HG02678 (cell line): ENCODE data around the gene C12orf57.

Experiments
- ATAC-seq: cut with Tn5 transposase; IDR thresholded peaks from one replicate; pipeline ENCODE4 v1.9.1; 2021; ENCODE audit warnings: mild to moderate bottlenecking, moderate library complexity; ENCODE audit not compliant: unreplicated experiment

C12orf57 gene

DNA sequence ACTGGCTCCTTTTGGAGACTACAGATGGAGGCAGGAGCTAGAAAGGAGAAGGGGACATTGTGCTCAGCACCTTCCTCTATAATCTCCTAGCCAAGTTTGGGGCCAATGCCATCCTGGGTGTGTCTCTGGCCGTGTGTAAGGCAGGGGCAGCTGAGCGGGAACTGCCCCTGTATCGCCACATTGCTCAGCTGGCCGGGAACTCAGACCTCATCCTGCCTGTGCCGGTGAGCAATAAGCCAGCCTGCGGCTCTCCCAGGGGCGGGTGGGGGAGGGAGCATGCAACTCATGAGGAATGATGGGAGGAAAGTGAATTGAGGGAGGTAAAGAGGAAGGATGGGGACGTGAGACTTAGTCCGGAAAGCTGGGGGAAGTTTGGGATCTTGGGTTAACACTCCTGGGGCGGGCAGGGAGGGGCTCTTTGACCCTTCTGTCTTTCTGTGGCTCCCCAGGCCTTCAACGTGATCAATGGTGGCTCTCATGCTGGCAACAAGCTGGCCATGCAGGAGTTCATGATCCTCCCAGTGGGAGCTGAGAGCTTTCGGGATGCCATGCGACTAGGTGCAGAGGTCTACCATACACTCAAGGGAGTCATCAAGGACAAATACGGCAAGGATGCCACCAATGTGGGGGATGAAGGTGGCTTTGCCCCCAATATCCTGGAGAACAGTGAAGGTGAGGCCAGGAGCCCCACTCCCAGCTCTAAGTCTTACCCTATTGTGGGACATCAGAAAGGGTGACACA is 26.2 kb upstream of the C12orf57 start:
- ATAC-seq = no peak

DNA sequence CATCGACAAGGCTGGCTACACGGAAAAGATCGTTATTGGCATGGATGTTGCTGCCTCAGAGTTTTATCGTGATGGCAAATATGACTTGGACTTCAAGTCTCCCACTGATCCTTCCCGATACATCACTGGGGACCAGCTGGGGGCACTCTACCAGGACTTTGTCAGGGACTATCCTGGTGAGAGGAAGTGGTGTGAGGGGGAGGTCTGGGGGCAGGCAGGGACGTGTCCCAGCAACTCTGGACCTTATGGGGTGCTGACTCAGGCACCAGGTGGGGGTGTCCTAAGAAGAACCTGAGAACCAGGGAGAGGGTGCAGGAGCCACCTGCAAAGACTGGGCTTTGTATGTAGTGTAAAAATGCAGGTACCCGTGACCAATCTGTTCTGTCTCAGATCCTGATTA is 24.2 kb upstream of the C12orf57 start:
- no peak for ATAC-seq

DNA sequence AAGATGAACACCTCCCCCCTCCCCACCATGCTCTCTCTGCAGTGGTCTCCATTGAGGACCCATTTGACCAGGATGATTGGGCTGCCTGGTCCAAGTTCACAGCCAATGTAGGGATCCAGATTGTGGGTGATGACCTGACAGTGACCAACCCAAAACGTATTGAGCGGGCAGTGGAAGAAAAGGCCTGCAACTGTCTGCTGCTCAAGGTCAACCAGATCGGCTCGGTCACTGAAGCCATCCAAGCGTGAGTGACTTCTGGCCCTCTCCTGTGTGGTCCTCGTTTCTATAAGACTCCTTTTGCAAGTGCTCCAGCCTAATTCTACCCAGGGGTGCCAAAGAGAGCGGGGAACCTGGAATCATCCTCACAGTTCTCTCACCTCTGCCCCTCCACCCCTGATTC is 22.3 kb upstream of the C12orf57 start:
- no peak for ATAC-seq

DNA sequence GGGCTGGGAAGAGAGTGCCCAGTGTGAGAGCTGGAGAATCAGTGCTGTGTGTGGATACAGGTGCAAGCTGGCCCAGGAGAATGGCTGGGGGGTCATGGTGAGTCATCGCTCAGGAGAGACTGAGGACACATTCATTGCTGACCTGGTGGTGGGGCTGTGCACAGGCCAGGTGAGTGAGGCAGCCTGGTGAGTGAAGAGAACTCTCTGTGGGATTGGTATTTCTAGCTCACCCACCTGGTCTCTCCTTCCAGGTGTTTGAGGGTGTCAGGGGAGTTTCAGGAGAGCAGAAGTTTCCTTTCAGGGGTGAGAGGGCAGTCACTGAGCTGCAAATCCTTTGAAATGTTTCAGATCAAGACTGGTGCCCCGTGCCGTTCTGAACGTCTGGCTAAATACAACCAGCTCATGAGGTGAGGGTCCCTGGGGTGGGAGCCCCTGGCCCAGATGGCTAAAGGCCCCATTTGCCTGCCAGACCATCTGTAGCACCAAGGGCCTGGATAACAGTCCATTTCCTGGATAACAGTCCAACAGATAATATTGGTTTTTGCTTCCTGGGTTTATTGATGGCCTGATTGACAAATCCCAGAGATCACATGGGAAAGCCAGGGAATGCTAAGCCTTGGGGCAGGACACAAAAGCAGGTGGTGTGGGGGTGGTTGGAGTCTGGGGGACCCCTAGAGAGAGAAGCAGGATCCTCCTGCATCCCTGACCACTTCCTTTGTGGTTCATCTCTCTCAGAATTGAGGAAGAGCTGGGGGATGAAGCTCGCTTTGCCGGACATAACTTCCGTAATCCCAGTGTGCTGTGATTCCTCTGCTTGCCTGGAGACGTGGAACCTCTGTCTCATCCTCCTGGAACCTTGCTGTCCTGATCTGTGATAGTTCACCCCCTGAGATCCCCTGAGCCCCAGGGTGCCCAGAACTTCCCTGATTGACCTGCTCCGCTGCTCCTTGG is 21.6 kb upstream of the C12orf57 start:
- ATAC-seq = peak; percentile 39

GRCh38 chr12:6923003-6923732 is 20.7 kb upstream of the C12orf57 start:
- ATAC-seq = no peak

DNA sequence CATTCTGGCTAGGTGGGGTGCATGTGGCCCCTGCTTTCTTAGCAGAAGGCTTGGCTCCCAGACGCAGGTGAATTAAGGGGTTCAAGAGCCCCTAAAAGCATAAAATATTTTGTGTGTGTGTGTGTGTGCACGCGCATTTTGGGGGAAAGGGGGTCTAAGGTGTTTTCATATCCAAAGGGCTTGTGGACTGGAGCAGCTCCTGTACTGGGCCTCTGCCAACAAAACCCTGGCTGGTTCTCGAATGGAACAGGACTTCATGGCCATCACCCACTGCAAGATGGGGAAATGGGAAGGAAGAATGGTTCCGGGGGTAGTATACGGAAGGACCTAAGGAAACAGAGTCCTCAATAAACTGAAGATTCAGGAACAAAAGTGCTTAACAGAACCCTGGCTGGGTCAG is 20.0 kb upstream of the C12orf57 start:
- ATAC-seq = no peak

DNA sequence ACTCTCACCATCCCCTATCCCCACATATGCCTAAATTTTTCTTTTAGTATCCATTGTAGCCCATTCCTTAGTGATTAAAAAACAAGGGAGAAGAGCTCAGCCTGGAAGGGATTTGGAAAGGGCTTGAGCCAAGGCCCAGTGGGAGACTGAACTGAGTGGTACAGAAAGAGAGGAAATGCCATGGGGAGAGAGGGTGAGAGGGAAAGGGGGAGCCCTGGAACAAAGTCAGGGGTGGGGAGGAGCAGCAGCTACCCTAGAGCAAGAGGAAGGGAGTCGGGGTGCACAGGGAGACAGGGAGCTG is 18.6 kb upstream of the C12orf57 start:
- ATAC-seq = no peak

GRCh38 chr12:6925540-6926279 is 18.1 kb upstream of the C12orf57 start:
- no peak for ATAC-seq

- ATAC-seq = no peak
Observed at GRCh38 chr12:6927379-6928021, 16.3 kb upstream of the C12orf57 start, which contains the start of gene ATN1. Gene ATN1, plus strand, starts transcription at chr12:6927959. Its CDS starts 6,043 bp downstream, at chr12:6934002.

GRCh38 chr12:6928022-6928702 is 15.7 kb upstream of the C12orf57 start:
- no peak for ATAC-seq

GRCh38 chr12:6928703-6929407 is 15.0 kb upstream of the C12orf57 start:
- ATAC-seq = no peak

DNA sequence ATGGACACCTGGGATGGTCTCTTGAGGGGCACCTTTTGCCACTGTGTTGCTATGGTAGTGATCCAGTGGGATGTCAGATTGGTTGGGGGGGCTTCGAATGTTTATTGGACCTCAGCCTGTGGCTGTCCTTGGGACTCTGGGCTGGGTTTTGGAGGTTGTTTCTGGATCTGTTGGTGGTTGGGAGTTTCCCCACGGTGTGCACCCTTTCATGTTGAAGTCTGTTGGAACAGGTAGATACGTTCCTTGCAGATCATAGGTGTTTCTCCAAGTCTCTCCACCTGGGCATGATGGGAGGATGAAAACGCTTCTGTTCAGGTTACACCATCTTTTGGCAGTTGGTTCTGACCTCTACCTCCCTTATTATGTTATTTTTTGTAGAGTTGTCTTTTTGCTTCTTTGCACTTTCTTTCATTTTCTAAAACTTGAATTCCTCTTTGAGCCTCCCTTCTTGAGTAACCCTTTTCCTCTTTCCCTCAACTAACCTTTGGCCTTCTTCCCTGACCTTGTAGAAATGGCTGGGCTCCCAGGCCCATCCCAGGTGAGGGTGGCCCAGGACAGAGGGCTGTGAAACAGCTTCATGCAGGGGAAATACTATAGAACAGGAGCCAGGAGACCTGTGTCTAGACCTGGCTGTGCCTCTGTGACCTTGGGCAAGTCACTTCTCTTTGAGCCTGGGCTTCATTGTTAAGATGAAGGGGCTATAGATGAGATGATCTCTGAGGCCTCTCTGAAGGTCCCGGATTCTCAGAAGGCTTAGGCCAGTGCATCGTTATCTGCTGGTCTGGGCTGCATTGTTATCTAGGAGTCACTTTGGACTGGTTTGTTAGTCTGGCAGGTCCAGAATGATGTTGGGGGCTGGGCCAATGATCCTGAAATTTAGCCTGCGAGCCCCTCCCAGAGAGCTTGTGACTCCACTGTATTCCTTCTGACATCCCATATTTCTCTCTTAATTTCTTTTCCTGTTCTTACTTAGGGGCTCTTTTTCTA is 14.1 kb upstream of the C12orf57 start:
- no peak for ATAC-seq

- no peak for ATAC-seq
Observed at GRCh38 chr12:6932766-6933165, 11.1 kb upstream of the C12orf57 start.

DNA sequence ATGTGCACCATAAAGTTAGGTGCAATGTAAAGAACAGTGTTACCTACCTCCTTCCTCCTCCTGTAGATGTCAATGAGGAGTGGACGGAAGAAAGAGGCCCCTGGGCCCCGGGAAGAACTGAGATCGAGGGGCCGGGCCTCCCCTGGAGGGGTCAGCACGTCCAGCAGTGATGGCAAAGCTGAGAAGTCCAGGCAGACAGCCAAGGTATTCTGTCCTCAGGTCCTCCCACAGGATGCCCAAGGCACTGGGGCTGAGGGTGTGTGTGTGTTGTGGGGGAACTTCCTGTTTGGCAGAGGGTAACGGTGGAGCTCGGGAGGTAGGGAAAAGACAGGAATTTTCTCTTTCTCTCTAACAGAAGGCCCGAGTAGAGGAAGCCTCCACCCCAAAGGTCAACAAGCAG is 9.7 kb upstream of the C12orf57 start:
- no peak for ATAC-seq

DNA sequence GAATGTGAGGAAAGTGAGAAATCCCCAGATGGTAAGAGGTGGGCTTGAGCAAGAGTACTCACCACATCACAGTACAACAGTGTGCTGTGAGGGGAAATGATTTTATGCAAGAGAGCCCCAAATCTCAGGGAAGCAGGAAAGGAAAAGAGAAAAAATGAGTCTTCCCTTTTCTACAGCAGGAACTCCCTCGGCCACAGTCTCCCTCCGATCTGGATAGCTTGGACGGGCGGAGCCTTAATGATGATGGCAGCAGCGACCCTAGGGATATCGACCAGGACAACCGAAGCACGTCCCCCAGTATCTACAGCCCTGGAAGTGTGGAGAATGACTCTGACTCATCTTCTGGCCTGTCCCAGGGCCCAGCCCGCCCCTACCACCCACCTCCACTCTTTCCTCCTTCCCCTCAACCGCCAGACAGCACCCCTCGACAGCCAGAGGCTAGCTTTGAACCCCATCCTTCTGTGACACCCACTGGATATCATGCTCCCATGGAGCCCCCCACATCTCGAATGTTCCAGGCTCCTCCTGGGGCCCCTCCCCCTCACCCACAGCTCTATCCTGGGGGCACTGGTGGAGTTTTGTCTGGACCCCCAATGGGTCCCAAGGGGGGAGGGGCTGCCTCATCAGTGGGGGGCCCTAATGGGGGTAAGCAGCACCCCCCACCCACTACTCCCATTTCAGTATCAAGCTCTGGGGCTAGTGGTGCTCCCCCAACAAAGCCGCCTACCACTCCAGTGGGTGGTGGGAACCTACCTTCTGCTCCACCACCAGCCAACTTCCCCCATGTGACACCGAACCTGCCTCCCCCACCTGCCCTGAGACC is 8.2 kb upstream of the C12orf57 start:
- no peak for ATAC-seq

DNA sequence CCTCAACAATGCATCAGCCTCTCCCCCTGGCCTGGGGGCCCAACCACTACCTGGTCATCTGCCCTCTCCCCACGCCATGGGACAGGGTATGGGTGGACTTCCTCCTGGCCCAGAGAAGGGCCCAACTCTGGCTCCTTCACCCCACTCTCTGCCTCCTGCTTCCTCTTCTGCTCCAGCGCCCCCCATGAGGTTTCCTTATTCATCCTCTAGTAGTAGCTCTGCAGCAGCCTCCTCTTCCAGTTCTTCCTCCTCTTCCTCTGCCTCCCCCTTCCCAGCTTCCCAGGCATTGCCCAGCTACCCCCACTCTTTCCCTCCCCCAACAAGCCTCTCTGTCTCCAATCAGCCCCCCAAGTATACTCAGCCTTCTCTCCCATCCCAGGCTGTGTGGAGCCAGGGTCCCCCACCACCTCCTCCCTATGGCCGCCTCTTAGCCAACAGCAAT is 7.6 kb upstream of the C12orf57 start:
- no peak for ATAC-seq
